ENCODE data around the gene C1orf105.

Gene C1orf105

DNA sequence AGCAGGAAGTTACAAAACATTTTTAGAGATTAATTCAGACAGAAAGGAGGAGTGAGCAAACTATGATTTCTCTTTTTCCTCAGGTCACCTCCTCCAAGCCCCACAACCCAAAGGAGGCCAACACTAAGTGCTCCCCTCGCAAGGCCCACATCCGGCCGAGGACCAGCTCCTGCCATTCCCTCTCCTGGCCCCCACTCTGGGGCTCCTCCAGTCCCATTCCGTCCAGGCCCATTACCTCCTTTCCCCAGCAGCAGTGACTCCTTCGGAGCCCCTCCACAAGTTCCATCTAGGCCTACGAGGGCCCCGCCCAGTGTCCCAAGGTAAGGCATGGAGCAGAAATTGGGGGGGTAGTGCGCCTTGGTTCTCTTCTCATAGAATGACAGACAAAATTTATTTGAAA lies 32.0 kb upstream of the C1orf105 start:
- no peak for DNase-seq (ENCODE audit: low read depth)
- TF ChIP-seq, protein P1, sequence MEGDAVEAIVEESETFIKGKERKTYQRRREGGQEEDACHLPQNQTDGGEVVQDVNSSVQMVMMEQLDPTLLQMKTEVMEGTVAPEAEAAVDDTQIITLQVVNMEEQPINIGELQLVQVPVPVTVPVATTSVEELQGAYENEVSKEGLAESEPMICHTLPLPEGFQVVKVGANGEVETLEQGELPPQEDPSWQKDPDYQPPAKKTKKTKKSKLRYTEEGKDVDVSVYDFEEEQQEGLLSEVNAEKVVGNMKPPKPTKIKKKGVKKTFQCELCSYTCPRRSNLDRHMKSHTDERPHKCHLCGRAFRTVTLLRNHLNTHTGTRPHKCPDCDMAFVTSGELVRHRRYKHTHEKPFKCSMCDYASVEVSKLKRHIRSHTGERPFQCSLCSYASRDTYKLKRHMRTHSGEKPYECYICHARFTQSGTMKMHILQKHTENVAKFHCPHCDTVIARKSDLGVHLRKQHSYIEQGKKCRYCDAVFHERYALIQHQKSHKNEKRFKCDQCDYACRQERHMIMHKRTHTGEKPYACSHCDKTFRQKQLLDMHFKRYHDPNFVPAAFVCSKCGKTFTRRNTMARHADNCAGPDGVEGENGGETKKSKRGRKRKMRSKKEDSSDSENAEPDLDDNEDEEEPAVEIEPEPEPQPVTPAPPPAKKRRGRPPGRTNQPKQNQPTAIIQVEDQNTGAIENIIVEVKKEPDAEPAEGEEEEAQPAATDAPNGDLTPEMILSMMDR (IDR thresholded peaks at IDR 0.05; ENCODE audit: control insufficient read depth, extremely low read depth, insufficient read depth) = no peak
- H3K4me3 ChIP-seq (ENCODE audit: low read depth, low read length) = no peak overlapping the region

DNA sequence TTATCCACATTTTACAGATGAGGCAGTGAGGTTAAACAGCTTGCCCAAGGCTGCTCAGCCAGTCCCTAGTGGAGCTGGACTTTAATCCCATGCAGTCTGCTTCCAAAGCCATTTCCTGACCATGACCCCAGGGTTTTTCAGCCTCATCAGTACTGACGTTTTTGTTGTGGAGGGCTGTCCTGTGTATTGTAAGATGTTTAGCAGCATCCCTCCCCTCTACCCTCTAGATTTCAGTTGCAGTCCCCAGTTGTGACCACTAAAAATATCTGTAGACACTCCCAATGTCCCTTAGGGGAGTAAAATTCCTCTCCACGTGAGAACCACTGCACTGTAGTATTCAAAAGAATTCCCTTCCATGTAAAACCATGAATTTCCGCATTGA lies 30.2 kb upstream of the C1orf105 start:
- H3K4me3 ChIP-seq (ENCODE audit: low read depth, low read length) = no peak overlapping the region
- TF ChIP-seq, protein P1 (IDR thresholded peaks at IDR 0.05; ENCODE audit: control insufficient read depth, extremely low read depth, insufficient read depth) = no peak
- no peak for DNase-seq (ENCODE audit: low read depth)

DNA sequence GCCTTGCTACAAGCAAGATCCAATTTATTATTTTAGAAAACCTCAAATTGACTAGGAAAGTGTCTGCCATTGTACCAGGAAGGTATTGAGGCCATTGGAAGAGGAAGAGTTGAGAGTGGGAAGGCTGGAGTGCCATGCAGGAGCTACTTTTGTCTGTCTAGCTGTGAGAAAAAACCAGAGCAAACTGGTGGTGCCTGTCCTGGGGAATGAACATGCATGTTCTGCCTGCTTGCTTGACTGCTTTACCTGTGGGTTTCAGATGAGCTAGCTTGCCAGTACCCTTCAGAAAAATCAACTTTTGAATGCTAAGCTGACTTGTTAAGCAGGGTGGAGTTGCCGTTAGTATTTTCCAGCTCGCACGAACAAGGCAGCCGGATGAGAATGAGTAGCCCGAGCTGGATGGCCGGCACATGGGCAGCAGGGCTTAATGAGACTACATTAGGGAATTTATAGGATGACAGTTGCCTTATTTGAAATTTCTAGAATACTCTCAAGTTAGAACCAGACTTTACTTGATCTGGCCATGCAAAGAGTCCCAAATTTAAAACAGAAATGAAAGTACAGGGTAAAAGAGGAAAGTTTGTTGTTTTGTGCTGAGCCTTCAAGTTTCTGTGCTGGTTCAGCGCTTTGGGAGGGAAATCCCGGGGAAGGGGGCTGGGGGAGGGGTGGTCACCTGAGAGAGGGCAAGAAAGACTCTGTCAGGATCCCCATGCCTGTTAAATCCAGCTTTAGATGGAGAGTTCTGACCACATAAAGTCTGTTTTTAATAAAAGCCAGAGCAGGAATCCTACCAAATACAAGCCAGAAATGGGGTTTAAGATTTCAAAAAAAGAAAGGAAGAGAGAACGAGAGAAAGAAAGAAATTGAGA lies 29.6 kb upstream of the C1orf105 start:
- TF ChIP-seq, protein P1 (IDR thresholded peaks at IDR 0.05; ENCODE audit: control insufficient read depth, extremely low read depth, insufficient read depth) = no peak
- no peak for DNase-seq (ENCODE audit: low read depth)
- no peak overlapping the region for H3K4me3 ChIP-seq (ENCODE audit: low read depth, low read length)

DNA sequence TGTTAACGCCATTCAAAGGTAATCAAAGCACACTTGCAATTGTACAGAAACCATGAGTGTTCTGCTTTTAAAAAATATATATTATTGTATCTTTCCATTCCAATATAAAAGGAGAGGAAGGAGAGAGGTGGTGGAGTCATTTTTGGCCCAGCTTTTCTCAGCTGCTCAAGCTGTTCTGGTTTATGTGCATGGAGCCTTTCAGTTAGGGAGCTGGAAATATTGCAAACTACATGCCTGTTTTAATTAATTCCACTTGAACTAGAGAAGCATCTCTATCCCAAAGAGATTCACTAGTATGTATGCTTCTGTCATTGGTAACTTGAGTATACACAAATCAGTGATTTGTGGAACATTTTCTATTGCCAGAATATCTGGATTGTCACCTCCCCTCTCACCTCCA lies 28.5 kb upstream of the C1orf105 start:
- TF ChIP-seq, protein P1 (IDR thresholded peaks at IDR 0.05; ENCODE audit: control insufficient read depth, extremely low read depth, insufficient read depth) = no peak
- DNase-seq (ENCODE audit: low read depth) = no peak
- H3K4me3 ChIP-seq (ENCODE audit: low read depth, low read length) = no peak overlapping the region

DNA sequence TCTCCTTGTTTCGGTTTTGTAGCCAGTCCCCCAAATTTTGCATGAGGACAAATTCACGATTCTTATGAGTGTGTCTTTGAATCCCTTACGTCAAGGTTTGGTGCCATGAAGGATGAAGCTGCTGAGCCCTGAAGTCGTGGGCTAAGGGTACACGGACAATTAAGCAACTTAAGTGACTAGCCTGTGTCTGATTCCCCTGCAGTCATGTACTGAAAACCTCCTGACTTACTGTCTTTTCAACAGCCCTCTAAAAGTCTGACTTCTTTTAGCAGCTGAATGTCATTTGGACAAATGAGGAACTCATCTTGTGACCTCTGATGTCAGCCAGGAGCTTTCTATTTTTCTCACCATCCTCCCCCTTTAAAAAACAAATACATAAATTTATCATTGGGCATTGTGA lies 27.1 kb upstream of the C1orf105 start:
- no peak overlapping the region for H3K4me3 ChIP-seq (ENCODE audit: low read depth, low read length)
- no peak for DNase-seq (ENCODE audit: low read depth)
- TF ChIP-seq, protein P1 (IDR thresholded peaks at IDR 0.05; ENCODE audit: control insufficient read depth, extremely low read depth, insufficient read depth) = no peak

DNA sequence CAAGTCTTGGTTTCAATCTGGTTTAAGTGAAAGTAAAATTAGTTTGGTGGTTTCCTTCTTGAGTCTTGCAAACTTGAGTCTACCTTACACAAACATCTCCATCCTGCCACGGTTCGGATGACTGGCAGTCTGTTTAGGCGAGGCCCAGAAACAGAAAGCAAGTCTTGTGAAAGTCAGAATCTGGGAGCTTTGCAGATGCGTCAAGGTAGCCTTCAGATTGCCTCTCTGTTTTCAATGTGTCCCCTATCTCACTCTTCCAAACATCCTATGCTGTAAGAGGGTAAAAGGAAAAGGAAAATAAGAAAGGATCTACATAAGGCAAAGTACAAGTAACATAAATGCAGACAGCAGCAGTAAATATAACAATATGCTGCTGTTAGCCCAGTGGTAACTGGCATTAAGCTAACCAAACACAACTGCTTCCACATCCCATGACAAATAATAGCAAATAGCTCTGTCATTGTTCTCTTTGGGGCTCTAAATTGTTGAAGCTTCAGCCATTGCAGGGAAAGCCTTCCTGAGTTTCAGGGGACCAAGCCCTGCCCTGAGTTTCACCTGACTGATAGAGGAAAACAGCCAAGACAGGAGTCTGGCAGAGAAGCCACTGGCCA lies 26.2 kb upstream of the C1orf105 start:
- DNase-seq (ENCODE audit: low read depth) = no peak
- no peak overlapping the region for H3K4me3 ChIP-seq (ENCODE audit: low read depth, low read length)
- TF ChIP-seq, protein P1 (IDR thresholded peaks at IDR 0.05; ENCODE audit: control insufficient read depth, extremely low read depth, insufficient read depth) = no peak

Measured in LNCaP clone FGC (cell line).